Nephron progenitor cell (in vitro differentiated cells): ENCODE data around the gene SMAD3.
A peak's percentile ranks its signal among the peaks of the same experiment; 100 is the strongest.

Experiments used
- DNase-seq: peaks from one replicate; pipeline ENCODE4 v3.0.0; 2021
- H3K27ac Mint-ChIP-seq: 2 replicates; pipeline ENCODE4 v1.8.0; 2021; ENCODE audit warnings: mild to moderate bottlenecking, moderate library complexity, mixed read lengths
- H3K27me3 Mint-ChIP-seq: 2 replicates; pipeline ENCODE4 v1.8.0; 2021; ENCODE audit warnings: mild to moderate bottlenecking, low read depth, mixed read lengths; ENCODE audit not compliant: poor library complexity
- H3K36me3 Mint-ChIP-seq: 2 replicates; pipeline ENCODE4 v1.8.0; 2021; ENCODE audit warnings: low read depth, mixed read lengths
- H3K4me1 Mint-ChIP-seq: 2 replicates; pipeline ENCODE4 v1.8.0; 2021; ENCODE audit warnings: mixed read lengths
- H3K4me3 Mint-ChIP-seq: 2 replicates; pipeline ENCODE4 v1.8.0; 2021; ENCODE audit warnings: mild to moderate bottlenecking, moderate library complexity, mixed read lengths
- H3K9me3 Mint-ChIP-seq: 2 replicates; pipeline ENCODE4 v1.8.0; 2021; ENCODE audit warnings: mild to moderate bottlenecking, moderate library complexity, mixed read lengths
- TF ChIP-seq, protein P1 (sequence below): fragments of 200-600 bp; sonication (generic); IDR thresholded peaks from 2 replicates; pipeline ENCODE4 v1.5.0; 2021; ENCODE audit warnings: antibody characterized with exemption

The SMAD3 gene

DNA sequence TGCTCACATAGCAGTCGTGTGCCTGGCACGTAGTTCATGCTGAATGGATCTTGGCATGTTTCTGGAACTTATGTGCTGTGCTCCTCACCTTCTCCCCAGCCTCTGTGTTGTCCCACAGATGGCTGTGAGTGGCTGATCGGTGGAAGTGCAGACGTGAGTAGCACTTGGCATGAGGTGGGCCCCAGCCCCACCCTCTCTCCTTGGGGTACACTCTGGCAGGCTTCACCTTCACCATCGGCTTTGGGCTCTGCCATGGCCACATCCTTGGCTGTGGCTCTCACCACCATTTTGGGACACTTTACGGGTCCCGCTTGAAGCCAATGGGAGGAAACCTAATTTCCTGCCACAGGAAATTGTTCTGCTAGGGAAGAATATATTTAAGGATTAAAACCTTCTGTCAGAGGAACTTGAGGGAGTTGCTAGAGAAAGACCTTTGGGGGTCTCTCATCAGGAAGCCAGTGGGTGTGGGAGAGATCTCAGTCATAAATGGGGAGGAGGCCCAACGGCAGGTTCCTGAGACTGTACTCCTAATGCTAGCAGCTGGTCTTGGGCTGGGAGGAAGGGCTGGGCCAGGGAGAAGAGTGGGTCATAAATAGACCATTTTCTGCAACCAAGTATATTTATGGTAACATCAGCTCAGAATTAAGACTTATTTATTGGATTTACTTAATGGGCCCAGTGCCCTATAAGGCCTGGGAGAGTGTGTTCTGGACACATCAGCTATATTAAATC, 92.3 kb downstream of the SMAD3 start:
- TF ChIP-seq, protein P1, sequence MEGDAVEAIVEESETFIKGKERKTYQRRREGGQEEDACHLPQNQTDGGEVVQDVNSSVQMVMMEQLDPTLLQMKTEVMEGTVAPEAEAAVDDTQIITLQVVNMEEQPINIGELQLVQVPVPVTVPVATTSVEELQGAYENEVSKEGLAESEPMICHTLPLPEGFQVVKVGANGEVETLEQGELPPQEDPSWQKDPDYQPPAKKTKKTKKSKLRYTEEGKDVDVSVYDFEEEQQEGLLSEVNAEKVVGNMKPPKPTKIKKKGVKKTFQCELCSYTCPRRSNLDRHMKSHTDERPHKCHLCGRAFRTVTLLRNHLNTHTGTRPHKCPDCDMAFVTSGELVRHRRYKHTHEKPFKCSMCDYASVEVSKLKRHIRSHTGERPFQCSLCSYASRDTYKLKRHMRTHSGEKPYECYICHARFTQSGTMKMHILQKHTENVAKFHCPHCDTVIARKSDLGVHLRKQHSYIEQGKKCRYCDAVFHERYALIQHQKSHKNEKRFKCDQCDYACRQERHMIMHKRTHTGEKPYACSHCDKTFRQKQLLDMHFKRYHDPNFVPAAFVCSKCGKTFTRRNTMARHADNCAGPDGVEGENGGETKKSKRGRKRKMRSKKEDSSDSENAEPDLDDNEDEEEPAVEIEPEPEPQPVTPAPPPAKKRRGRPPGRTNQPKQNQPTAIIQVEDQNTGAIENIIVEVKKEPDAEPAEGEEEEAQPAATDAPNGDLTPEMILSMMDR: no peak
- H3K27ac Mint-ChIP-seq: peak overlapping the region; percentile 94

DNA sequence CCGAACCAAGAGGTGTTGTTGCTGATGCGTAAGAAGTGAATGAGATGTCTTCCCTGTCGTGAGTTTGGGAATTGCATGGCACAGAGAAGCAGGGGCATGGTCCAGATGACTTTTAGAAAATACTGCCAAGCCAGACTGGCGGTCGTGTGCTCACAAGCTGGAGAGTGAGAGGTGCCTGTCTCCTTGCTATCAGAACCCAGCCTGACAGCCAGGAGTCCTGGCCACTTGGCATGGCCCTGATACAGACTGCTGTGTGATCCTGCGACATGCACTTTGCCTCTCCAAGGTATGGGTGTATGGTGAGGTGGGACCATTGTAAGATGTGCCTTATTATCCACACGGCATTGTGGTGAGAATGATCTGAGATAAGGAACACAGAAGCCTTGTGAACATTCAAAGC, 93.0 kb downstream of the SMAD3 start:
- TF ChIP-seq, protein P1: no peak
- Mint-ChIP-seq H3K9me3 (peaks cover 8% of the 10 kb centered on the region), H3K27ac (peak overlapping the region; percentile 94), H3K27me3 (peaks cover 3% of the 10 kb centered on the region), H3K4me1 (peaks cover 43% of the 10 kb centered on the region), H3K4me3 (no peak overlapping the region), H3K36me3 (peaks cover 40% of the 10 kb centered on the region)
- no peak for DNase-seq

More for the DNA sequence above, 92.3 kb downstream of the SMAD3 start:
- no peak for DNase-seq
- peaks cover 40% of the 10 kb centered on the region for H3K36me3 Mint-ChIP-seq
- peaks cover 8% of the 10 kb centered on the region for H3K9me3 Mint-ChIP-seq
- H3K4me3 Mint-ChIP-seq: no peak overlapping the region
- no peaks in the 10 kb centered on the region for H3K27me3 Mint-ChIP-seq
- H3K4me1 Mint-ChIP-seq: peaks cover 42% of the 10 kb centered on the region

DNA sequence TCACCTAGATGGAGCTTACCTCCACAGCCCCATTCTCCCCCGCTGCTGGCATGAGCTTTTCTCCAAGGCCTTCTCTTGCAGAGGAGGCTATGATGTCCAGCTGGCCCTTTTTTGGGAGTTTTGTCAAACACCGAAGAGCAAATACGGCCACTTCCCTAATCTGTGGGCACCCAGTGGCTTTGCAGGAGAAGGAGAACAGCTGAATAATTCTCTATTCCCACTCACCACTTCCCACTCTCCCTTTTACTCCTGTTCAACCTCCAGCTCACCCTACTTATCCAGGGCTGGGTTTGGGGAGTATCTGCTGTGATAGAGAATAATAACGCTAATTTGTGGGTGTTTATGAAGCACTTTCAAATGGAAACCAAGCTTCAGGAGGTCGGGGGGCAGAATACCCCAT, 96.0 kb downstream of the SMAD3 start:
- peaks cover 3% of the 10 kb centered on the region for H3K9me3 Mint-ChIP-seq
- TF ChIP-seq, protein P1: no peak
- H3K4me1 Mint-ChIP-seq: peaks cover 72% of the 10 kb centered on the region
- H3K4me3 Mint-ChIP-seq: no peak overlapping the region
- peak overlapping the region; percentile 74 for H3K27ac Mint-ChIP-seq
- peaks cover 7% of the 10 kb centered on the region for H3K27me3 Mint-ChIP-seq
- DNase-seq: no peak
- peaks cover 30% of the 10 kb centered on the region for H3K36me3 Mint-ChIP-seq

DNA sequence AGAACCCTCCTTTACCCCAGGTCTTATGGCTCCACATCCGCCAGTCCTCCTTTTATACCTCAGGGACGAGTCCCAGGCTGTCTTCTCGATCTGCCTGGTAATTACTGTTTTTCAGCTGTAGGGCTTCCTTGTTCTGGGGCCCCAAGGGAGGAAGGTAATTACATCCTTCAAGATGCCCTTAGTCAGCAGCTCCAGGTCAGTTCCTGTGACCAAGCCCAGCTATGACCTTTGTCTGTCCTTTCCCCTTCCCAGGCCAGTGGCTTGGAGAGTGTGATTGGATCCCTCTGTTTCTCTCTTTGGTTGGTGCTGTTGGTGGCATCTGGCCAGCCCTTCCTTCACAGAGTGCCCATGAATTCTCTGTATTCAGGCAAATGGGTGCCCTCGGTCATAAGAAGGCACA, 96.5 kb downstream of the SMAD3 start:
- Mint-ChIP-seq H3K4me3 (no peak overlapping the region), H3K4me1 (peaks cover 77% of the 10 kb centered on the region), H3K27me3 (peaks cover 7% of the 10 kb centered on the region), H3K36me3 (peaks cover 31% of the 10 kb centered on the region), H3K9me3 (peaks cover 3% of the 10 kb centered on the region), H3K27ac (peak overlapping the region; percentile 74)
- no peak for DNase-seq
- TF ChIP-seq, protein P1: no peak

DNA sequence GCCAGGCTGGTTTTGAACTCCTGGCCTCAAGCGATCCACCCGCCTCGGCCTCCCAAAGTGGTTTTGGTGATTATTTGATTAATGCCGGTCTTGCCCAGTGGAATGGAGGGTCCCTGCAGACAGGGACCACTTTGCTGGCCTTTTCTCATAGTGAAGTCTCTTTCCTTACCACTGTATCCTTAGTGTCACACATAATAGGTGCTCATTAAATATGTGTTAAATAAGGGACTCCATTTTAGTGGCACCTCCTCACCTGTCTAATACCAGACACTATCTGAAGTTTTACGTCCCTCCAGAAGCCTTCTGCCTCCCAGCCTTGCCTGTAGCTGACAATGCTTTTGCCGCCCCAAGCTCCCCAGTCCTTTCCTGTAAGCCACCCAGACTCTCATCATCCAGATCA, 97.8 kb downstream of the SMAD3 start:
- no peak for DNase-seq
- no peak overlapping the region for H3K4me3 Mint-ChIP-seq
- peaks cover 31% of the 10 kb centered on the region for H3K36me3 Mint-ChIP-seq
- peaks cover 7% of the 10 kb centered on the region for H3K27me3 Mint-ChIP-seq
- TF ChIP-seq, protein P1: no peak
- H3K4me1 Mint-ChIP-seq: peaks cover 81% of the 10 kb centered on the region
- peaks cover 3% of the 10 kb centered on the region for H3K9me3 Mint-ChIP-seq
- no peak overlapping the region for H3K27ac Mint-ChIP-seq

DNA sequence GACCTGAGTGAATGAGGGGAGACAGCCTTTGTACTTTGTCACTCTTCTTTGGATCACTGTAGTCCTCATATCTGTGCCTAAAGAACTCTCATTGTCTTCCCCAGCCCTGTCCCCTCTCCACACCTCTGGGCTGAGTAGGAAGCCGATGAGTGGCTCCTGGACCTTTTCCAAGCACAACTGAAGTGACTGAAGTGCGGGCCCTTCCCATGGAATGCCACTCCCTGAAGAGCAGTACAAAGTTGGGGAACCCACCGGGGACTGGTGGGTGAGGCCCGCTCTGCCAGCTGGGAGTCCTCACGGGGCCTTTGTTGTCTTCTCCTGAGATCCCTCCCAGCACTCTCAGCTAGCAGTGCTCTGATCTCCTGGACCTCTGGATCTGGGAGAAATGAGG, 99.0 kb downstream of the SMAD3 start:
- no peak for DNase-seq
- peaks cover 89% of the 10 kb centered on the region for H3K4me1 Mint-ChIP-seq
- H3K27me3 Mint-ChIP-seq: peaks cover 7% of the 10 kb centered on the region
- peaks cover 36% of the 10 kb centered on the region for H3K36me3 Mint-ChIP-seq
- TF ChIP-seq, protein P1: no peak
- peaks cover 3% of the 10 kb centered on the region for H3K9me3 Mint-ChIP-seq
- H3K27ac Mint-ChIP-seq: no peak overlapping the region
- no peak overlapping the region for H3K4me3 Mint-ChIP-seq
